GM12875 (cell line): ENCODE data around the gene IL1RAPL2.

ENCODE experiments used
- H3K4me3 ChIP-seq: one replicate; pipeline ENCODE4 v1.5.1; 2011; ENCODE audit warnings: low read depth, low read length, control low read depth
- TF ChIP-seq, protein P1 (sequence below): IDR thresholded peaks from 2 replicates; pipeline ENCODE4 v1.5.1; 2011; ENCODE audit warnings: low read depth, mild to moderate bottlenecking, control low read depth, inconsistent platforms, low read length, moderate library complexity, borderline replicate concordance; ENCODE audit not compliant: insufficient read depth

IL1RAPL2 gene

DNA sequence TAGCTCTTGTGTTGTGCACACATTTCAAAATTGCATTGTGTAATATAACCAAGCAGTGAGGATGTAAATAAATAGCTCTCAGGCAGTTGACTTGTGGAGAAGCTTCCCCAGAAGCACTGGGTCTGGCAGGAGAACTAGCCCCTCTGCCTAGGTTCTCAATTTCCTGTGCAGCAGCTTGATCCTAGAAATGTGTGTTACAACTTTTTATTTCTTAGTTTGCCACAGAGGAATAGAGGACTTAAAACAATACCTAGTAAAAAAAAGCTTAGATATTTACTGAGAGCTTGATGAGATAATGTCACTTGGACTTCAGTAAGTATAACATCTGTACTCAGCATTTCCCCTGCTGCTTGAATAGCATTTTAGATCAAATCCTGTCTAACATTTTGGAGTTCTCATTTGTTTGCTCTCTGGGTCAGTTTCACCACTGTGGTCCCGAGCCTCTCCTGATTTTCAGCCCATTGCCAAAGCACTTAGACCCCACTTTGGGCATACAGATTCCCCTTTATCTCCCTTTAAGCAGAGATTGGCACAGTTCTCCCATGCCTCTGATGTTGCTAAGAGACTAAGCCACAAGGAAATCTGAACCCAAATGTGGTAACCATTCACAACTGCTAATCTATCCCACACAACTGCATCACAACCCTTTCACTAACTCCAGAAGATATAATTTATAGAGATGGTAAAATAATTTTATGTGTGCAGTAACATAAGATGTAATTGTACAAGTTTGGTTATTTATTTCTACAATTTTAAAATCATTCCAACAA is 1158.2 kb downstream of the IL1RAPL2 start:
- TF ChIP-seq, protein P1, sequence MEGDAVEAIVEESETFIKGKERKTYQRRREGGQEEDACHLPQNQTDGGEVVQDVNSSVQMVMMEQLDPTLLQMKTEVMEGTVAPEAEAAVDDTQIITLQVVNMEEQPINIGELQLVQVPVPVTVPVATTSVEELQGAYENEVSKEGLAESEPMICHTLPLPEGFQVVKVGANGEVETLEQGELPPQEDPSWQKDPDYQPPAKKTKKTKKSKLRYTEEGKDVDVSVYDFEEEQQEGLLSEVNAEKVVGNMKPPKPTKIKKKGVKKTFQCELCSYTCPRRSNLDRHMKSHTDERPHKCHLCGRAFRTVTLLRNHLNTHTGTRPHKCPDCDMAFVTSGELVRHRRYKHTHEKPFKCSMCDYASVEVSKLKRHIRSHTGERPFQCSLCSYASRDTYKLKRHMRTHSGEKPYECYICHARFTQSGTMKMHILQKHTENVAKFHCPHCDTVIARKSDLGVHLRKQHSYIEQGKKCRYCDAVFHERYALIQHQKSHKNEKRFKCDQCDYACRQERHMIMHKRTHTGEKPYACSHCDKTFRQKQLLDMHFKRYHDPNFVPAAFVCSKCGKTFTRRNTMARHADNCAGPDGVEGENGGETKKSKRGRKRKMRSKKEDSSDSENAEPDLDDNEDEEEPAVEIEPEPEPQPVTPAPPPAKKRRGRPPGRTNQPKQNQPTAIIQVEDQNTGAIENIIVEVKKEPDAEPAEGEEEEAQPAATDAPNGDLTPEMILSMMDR: no peak
- no peak overlapping the region for H3K4me3 ChIP-seq

DNA sequence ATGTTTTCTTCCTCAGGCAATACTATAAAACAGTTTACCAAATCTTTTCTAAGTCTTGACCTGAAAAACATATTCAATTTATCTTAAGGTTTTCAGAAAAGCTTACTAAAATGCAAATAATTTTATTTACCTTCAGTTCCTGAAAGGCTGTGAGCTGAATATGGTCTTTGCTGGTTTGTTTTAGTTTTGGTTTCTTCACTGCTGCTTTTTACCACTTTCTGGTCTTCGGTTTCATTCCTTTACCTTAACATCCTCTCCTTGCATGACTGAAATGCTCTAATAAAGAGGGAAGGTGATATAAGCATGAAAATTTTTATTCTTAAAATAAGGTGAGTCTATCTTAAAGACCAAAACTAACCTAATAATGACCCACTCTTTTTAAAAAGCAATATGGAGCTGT is 1159.2 kb downstream of the IL1RAPL2 start:
- TF ChIP-seq, protein P1: no peak

DNA sequence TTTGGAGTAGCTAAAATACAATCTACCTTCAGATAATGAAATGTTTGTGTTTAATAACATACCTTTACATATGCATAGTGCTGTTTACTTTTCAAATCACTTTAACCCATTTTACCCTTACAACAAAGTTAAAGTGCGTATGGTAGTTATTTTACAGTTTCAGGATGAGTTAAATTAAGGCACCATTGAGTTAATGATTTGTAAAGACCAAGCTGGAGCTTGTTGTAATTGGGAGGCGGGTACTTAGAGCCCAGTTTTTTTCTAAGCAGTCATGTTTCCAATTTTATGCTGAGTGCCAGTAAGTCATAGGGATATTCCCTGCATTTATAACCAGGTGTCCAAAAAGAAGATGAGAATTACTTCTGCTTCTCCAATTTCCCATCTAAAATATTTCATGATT is 1172.2 kb downstream of the IL1RAPL2 start:
- TF ChIP-seq, protein P1: no peak
- H3K4me3 ChIP-seq: no peak overlapping the region

More for the DNA sequence above, 1159.2 kb downstream of the IL1RAPL2 start:
- H3K4me3 ChIP-seq: no peak overlapping the region

DNA sequence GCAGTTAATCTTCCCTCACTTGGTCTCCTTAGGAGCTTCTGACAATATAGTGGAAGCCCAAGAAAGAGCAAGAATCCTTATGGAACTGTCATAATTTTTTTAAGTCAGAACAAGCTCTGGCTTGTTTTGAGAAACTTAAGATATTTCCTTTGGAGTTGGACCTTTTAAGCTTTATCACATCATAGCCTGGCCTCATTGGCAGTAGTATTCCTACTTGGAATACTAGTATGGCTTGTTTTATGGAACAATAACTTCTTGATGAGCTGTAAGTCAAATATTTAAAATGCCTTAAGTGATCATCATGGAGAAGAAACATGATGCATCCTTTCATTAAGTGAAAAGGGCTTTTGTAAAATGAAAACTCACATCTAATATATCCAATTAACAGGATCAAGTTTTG is 1178.3 kb downstream of the IL1RAPL2 start:
- TF ChIP-seq, protein P1: no peak
- H3K4me3 ChIP-seq: no peak overlapping the region

DNA sequence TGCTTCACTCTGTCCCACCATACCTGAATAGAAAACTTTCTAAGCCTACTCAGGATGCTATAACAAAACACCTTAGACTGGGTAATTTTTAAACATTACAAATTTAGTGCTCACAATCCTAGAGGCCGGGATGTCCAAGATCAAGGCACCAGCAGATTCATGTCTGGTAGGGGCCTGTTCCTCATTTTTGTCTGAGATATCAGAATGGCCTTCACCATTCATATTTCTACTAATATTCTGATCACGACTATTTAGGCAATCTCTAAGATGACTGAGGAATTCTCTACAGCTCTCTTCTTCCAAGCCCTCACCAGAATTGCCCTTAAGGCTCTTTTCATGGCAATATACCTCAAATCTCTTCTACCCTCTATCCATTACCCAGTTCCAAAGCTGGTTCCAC is 1178.9 kb downstream of the IL1RAPL2 start:
- no peak overlapping the region for H3K4me3 ChIP-seq
- TF ChIP-seq, protein P1: no peak

DNA sequence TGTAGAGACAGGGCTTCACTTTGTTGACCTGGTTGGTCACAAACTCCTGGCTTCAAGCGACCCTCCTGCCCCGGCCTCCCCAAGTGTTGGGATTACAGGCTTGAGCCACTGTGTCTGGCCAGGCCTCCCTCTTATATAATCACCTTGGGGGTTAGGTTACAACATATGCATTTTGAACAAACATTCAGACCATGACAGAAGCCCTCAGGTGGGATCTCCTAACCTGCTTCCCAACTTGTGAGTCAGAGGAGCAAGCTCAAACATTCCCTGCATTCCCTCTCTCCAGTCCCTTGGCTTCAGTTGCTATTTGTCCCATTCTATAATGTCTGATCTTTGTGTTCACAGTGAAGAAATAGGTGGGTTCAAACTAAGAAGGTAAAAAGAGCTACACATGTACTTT is 1179.9 kb downstream of the IL1RAPL2 start:
- no peak overlapping the region for H3K4me3 ChIP-seq
- TF ChIP-seq, protein P1: no peak

DNA sequence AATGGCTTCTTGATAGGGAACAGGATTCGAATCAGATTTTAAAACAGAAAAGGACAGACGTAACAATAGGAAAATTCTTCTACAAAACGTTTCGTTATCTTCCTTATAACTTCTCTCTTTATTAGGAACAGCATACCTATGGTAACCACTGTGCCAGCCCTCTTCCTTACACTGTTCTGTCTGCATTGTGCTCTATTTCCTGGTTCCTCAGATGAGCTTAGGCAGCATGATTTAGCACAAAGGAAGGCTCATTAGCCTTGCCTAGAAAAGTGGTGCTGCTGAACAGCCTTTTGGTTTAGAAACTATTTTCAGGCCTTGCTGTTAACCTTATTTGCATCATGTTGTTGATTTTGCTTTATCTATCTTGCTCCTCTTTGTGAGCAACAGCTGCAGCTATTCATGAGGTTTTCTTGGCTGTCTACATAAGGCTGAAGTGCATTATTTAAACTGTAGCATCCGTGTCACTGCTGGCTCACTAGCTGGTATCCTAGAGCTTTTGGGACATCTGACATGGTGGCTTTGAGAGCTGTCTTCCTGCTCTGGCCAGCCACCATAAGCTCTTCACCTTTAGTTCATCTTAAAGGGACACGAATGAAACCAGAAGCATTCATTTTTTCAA is 1186.4 kb downstream of the IL1RAPL2 start:
- no peak overlapping the region for H3K4me3 ChIP-seq

More for the DNA sequence above, 1186.4 kb downstream of the IL1RAPL2 start:
- TF ChIP-seq, protein P1: no peak
